ENCODE measurements around the gene CBL.
A peak's percentile ranks its signal among the peaks of the same experiment; 100 is the strongest.

Gene CBL

DNA sequence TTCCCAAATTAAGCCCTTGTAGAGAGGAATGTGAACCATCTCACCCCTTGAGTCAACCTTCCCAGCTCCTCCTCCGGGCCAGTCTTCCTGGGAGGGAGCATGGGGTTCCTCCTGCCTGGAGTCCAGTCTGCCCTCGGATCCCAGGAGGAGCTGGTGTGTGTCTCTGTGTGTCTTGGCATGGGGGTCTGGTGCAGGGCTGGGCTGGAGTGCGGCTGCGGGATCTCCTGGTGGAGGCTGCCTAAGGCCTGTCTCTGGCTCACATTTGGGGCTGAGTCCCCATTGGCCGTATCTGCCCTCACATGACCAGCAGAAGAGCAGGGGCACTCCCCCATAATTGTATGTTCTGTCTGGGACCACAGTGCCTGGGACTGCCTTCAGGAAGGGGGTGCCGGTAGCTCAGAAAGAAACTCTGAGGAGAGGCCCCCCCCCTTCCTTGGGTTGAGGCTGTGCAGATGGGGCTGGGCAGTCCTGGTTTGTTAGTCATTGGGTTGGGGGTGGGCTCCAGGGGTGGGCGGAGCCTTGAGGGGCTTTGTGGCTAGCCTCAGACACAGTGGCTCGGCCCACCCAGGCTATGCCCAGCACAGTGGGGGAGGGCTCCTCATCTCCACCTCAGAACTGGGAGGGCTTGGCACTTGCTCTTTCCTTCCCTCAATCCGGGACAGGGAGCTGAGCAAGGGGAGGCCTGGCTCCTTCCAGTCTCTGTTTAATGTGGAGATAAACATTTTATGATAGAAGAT lies 131.6 kb downstream of the CBL start:
- H3K27ac ChIP-seq, result peak overlapping the region; percentile 82
- CTCF ChIA-PET, result interaction anchor here (0.6 to 3.5 kb wide), 24 partner anchors 10 to 770 kb away, joined by 3 to 17 read pairs (median 4); partner anchors contain the start of genes CBL, MCAM and THY1
- TF ChIP-seq, protein P1, sequence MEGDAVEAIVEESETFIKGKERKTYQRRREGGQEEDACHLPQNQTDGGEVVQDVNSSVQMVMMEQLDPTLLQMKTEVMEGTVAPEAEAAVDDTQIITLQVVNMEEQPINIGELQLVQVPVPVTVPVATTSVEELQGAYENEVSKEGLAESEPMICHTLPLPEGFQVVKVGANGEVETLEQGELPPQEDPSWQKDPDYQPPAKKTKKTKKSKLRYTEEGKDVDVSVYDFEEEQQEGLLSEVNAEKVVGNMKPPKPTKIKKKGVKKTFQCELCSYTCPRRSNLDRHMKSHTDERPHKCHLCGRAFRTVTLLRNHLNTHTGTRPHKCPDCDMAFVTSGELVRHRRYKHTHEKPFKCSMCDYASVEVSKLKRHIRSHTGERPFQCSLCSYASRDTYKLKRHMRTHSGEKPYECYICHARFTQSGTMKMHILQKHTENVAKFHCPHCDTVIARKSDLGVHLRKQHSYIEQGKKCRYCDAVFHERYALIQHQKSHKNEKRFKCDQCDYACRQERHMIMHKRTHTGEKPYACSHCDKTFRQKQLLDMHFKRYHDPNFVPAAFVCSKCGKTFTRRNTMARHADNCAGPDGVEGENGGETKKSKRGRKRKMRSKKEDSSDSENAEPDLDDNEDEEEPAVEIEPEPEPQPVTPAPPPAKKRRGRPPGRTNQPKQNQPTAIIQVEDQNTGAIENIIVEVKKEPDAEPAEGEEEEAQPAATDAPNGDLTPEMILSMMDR (conservative IDR thresholded peaks at IDR 0.05; ENCODE audit: low read depth), result no peak
- DNase-seq (ENCODE audit: low spot score), result no peak
- POLR2A ChIA-PET (ENCODE audit: low non-redundant PET), result interaction anchor here (0.6 to 0.7 kb wide), 6 partner anchors 36 to 254 kb away, joined by 3 to 10 read pairs (median 3); no protein-coding TSS in a partner anchor

DNA sequence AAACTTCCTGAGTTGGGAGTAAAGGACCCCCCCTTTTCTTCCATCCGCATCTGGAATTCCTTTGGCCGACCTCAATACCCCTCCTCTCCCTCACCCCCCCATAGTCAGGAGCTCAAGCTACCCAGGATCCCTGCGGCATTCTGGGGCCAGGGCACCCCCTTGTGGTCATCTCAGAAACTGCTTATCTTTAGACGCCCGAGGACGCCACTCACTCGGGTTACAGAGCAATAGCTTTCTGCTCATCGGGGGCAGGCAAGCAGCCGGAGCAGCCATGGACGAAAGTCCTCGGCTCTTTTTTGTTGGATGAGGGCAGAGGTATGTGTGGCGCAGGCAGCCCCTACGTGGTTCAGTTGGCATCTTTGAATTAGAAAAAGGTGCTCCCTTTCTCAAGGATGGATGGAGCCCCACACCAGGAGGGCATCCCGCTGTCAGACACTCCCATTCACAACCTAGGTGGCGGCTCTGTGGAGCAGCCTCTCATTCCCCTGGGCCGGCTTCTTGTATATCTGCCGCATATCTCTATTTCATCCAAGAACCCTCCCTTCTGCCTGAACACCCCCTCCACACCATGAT lies 132.3 kb downstream of the CBL start:
- CTCF ChIA-PET, result interaction anchor here (0.6 to 3.5 kb wide), 25 partner anchors 9 to 1253 kb away, joined by 3 to 17 read pairs (median 4); partner anchors contain the start of genes CBL, MCAM and THY1
- POLR2A ChIA-PET (ENCODE audit: low non-redundant PET), result interaction anchor here (0.6 to 0.7 kb wide), 2 partner anchors 35 to 71 kb away, joined by 3 to 4 read pairs; no protein-coding TSS in a partner anchor
- H3K27ac ChIP-seq, result peak overlapping the region; percentile 82
- peak; percentile 73 for DNase-seq (ENCODE audit: low spot score)
- TF ChIP-seq, protein P1 (conservative IDR thresholded peaks at IDR 0.05; ENCODE audit: low read depth), result peak; percentile 85

DNA sequence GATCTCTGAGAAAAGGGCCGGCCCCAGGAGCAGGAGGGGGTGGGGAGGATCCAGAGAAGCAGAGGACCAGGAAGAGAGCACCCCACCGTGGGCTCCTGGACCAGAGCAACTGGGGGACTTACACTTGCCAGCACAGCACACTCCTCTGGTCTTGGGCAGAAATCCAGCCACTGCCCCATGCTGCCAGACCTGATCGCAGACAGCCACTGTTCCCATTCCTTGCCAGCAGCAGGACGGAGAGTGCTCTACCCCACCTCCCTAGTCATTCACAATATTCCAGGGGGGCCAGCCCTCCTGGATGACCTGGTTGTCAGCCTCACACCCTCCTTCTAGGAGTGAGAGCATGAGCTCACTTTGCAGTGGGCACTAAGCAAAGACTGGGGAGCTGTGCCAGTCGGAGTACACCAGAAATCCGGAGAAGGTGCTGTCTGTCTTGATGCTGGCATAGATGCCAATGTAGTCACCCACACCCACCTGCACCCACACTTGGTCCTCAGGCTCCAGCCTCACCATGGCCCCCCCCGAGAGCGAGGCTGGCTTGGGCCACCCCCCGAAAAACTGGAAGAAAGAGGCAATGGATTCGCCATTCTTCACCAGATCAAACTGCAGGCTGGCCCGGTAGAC lies 132.9 kb downstream of the CBL start:
- ChIA-PET CTCF (interaction anchor here (0.5 to 3.5 kb wide), 31 partner anchors 9 to 1253 kb away, joined by 3 to 17 read pairs (median 5); partner anchors contain the start of genes MCAM and USP2), POLR2A (ENCODE audit: low non-redundant PET) (interaction anchor here (0.6 kb wide), 1 partner anchor 33 kb away, joined by 3 read pairs; no protein-coding TSS in a partner anchor)
- H3K27ac ChIP-seq, result peak overlapping the region; percentile 82
- no peak for DNase-seq (ENCODE audit: low spot score)
- TF ChIP-seq, protein P1 (conservative IDR thresholded peaks at IDR 0.05; ENCODE audit: low read depth), result no peak

DNA sequence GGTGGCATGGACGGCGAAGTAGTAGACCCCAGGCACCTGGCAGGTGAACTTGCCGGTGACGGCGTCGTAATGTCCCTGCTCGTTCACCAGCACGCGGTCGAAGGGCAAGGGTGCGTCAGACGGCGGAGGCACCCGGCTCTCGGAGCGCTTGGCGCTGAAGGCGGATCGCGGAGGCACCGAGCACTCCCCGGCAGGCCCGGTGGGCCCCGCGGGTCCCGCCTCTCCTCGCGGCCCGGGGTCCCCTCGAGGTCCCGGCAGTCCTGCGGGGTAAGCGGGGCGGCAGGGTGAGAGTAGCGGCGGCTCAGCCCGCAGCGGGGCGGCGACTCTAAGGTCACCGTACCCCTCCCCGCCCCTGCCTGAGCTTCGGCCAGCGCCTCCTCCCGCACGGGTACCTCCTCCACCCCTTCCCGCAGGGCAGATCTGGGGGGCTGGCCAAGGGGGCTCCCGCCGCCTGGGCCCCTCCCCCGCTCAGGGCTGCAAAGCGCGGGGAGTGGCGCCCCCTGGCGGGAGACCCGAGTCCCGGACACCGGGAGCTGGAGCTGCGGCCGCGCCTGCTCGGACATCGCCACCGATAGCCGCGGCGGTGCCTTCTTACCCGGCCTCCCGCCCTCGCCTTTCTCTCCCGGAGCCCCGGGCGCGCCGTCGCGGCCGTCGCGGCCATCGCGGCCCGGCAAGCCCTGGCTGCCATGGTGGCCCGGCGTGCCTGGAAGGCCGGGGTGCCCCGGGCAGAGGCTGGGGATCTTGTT lies 133.6 kb downstream of the CBL start:
- no peak for DNase-seq (ENCODE audit: low spot score)
- POLR2A ChIA-PET (ENCODE audit: low non-redundant PET), result interaction anchor here (0.6 kb wide), 1 partner anchor 32 kb away, joined by 3 read pairs; no protein-coding TSS in a partner anchor
- peak overlapping the region; percentile 82 for H3K27ac ChIP-seq
- TF ChIP-seq, protein P1 (conservative IDR thresholded peaks at IDR 0.05; ENCODE audit: low read depth), result peak; percentile 91
- CTCF ChIA-PET, result interaction anchor here (0.5 to 3.5 kb wide), 23 partner anchors 9 to 918 kb away, joined by 3 to 17 read pairs (median 4); partner anchors contain the start of gene USP2

DNA sequence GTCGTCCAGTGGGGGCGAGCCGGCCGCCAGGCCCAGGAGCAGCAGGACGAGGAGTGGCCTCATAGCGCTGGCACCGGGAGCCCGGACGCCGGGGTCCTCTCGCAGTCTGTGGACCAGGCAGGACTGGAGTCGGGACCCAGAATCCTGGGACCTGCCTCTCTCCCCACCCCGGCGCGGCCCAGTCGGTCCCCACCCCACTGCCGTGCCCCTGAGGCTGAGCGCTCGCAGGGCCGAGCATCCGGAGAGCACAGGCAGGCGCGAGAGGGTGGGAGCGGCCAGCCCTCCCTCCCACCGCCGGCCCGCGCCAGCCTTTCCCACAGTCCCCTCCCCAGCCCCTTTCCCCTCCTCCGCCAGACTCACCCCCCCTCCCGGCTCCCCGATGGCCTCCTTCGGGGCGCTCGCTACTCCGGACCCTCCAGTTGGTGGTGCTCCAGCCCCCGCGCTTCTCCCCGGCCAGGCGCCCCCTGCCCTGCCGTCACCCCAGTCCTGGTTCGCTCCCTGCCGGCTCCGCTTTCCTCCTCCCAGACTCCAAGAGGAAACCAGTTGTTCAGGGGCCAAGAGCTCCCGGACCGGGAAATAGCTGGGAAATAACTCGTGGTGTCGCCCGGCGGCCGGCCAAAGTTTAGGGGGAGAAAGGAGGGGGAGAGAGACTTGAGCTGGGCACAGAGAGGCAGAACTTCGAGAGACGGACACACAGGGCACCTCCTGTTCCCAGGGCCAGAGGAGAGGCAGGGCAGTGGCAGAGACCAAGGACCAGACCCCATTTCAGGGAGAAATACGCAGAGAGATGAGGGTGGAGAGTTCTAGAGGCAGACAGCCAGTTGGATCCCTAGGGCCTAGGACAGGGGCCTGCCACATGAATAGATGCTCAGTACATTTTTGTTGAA lies 134.4 kb downstream of the CBL start, which contains the start of gene C1QTNF5:
Gene C1QTNF5, minus strand, starts transcription at position 549 of the 887 bp plus-strand sequence. Its CDS starts 486 bp downstream, at position 63.
- ChIA-PET CTCF (interaction anchor here (0.5 to 3.5 kb wide), 15 partner anchors 8 to 917 kb away, joined by 3 to 13 read pairs (median 3); partner anchors contain the start of gene USP2), POLR2A (ENCODE audit: low non-redundant PET) (no interaction called here)
- TF ChIP-seq, protein P1 (conservative IDR thresholded peaks at IDR 0.05; ENCODE audit: low read depth), result no peak
- no peak for DNase-seq (ENCODE audit: low spot score)
- H3K27ac ChIP-seq, result peak within 1 kb of the TSS; percentile 82
